ENCODE measurements around the gene ATE1.

DNA sequence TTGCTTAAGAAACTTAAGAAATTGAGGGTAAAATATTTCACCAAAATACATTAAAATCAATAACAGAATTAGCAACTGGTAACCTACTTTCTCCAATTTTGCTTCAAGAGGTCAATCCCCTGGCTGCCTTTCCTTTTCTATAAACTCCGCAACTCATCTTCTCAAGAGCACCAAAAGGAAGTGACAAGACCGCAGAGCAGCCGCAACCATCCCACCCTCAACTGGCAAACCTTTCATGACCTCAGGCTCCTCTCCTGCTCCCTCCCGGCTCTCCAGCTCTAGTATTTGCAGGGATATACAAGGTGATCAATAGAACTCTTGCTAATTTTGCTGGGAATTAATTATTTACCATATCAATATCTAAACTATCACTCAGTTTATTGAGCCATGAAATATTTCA lies 88.9 kb downstream of the ATE1 start:
- TF ChIP-seq, protein P1, sequence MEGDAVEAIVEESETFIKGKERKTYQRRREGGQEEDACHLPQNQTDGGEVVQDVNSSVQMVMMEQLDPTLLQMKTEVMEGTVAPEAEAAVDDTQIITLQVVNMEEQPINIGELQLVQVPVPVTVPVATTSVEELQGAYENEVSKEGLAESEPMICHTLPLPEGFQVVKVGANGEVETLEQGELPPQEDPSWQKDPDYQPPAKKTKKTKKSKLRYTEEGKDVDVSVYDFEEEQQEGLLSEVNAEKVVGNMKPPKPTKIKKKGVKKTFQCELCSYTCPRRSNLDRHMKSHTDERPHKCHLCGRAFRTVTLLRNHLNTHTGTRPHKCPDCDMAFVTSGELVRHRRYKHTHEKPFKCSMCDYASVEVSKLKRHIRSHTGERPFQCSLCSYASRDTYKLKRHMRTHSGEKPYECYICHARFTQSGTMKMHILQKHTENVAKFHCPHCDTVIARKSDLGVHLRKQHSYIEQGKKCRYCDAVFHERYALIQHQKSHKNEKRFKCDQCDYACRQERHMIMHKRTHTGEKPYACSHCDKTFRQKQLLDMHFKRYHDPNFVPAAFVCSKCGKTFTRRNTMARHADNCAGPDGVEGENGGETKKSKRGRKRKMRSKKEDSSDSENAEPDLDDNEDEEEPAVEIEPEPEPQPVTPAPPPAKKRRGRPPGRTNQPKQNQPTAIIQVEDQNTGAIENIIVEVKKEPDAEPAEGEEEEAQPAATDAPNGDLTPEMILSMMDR (IDR thresholded peaks at IDR 0.05) = no peak
- TF ChIP-seq POLR2A (IDR thresholded peaks at IDR 0.05) = no peak

All from breast epithelium (tissue), 3 donors.